Gastroesophageal sphincter (tissue), 3 donors: Measurements from ENCODE around the gene SPDYC.

Source experiments
- CTCF ChIP-seq, 4 experiments: fragments of 200-600 bp in 2 of 4; fragments of 450-650 bp in 2 of 4; sonication (generic) in 1 of 4; IDR thresholded peaks; one replicate each; pipeline ENCODE4 v1.5.1; 2017 to 2019; ENCODE audit warnings: antibody characterized with exemption in 4 of 4, mild to moderate bottlenecking in 2 of 4, moderate library complexity in 2 of 4
- EP300 ChIP-seq: sonication (generic); formaldehyde crosslinking; IDR thresholded peaks from one replicate; pipeline ENCODE4 v1.6.1; 2017; ENCODE audit warnings: antibody characterized with exemption, mild to moderate bottlenecking
- POLR2A ChIP-seq, 2 donors: fragments of 450-650 bp; IDR thresholded peaks; one replicate each; pipeline ENCODE4 v1.6.1; 2017; ENCODE audit warnings: antibody characterized with exemption in 2 of 2, mild to moderate bottlenecking in 2 of 2, moderate library complexity in 1 of 2
- POLR2AphosphoS5 ChIP-seq: sonication (generic); formaldehyde crosslinking; IDR thresholded peaks from one replicate; pipeline ENCODE4 v1.6.1; 2017; ENCODE audit warnings: antibody characterized with exemption

- TF ChIP-seq EP300 = no peak
- TF ChIP-seq CTCF (IDR thresholded peaks at IDR 0.05) = no peak
- no peak for TF ChIP-seq POLR2A (IDR thresholded peaks at IDR 0.05)
- TF ChIP-seq POLR2AphosphoS5 = no peak
Measured at GRCh38 chr11:65163684-65164083, 6.3 kb upstream of the SPDYC start.
